Caco-2 (cell line): ENCODE data around the gene HOXD12. TPM values are rescaled to one million over a fixed set of nuclear protein-coding genes. Genes with fewer than 3 reads are reported as not detected.

Experiments used
- BruUV-seq: library from RNA; stranded (reverse); fragments of 400-500 nt; replicated peaks from 2 replicates; lab custom pipeline; 2021; lab: Mats Ljungman, UMichigan
- CTCF ChIA-PET: fragments of 300-600 bp; sonication (Branson Sonifier 250); formaldehyde crosslinking; loops from one replicate; lab custom pipeline; 2022; ENCODE audit warnings: antibody characterized with exemption; lab: Charles Lee
- POLR2A ChIA-PET: fragments of 300-600 bp; sonication (Branson Sonifier 250); formaldehyde crosslinking; loops from one replicate; lab custom pipeline; 2022; ENCODE audit warnings: antibody characterized with exemption; lab: Charles Lee
- DNase-seq, 2 experiments: peaks; one replicate each; pipeline versions ENCODE4 v3.0.0 to v3.0.0-alpha.2; 2020 to 2022
- H3K27me3 ChIP-seq: replicated peaks from 2 replicates; pipeline ENCODE4 v1.6.0; 2011; ENCODE audit warnings: low read length; ENCODE audit not compliant: control insufficient read depth, insufficient read depth
- H3K36me3 ChIP-seq: 2 replicates; pipeline ENCODE4 v1.5.1; 2011; ENCODE audit warnings: low read length; ENCODE audit not compliant: control insufficient read depth, insufficient read depth
- H3K4me1 ChIP-seq: fragments of 250-450 bp; sonication (Bioruptor Pico); 2 replicates; pipeline ENCODE4 v1.5.1; 2020; ENCODE audit warnings: mild to moderate bottlenecking
- H3K4me3 ChIP-seq: 2 replicates; pipeline ENCODE4 v1.5.1; 2011; ENCODE audit warnings: low read depth, mild to moderate bottlenecking, control low read depth, low read length
- H3K9me3 ChIP-seq: fragments of 250-450 bp; sonication (Bioruptor Pico); 2 replicates; pipeline ENCODE4 v1.5.1; 2020; ENCODE audit warnings: mild to moderate bottlenecking, moderate library complexity
- H3K27ac Mint-ChIP-seq: one replicate; pipeline ENCODE4 v1.8.0; 2022; ENCODE audit warnings: mixed read lengths; ENCODE audit not compliant: unreplicated experiment
- H3K27me3 Mint-ChIP-seq: one replicate; pipeline ENCODE4 v1.8.0; 2022; ENCODE audit warnings: mixed read lengths; ENCODE audit not compliant: insufficient read depth, unreplicated experiment
- H3K36me3 Mint-ChIP-seq: one replicate; pipeline ENCODE4 v1.8.0; 2022; ENCODE audit warnings: mild to moderate bottlenecking, mixed read lengths; ENCODE audit not compliant: insufficient read depth, unreplicated experiment
- H3K4me1 Mint-ChIP-seq: one replicate; pipeline ENCODE4 v1.8.0; 2022; ENCODE audit warnings: low read depth, mixed read lengths; ENCODE audit not compliant: unreplicated experiment
- H3K4me3 Mint-ChIP-seq: one replicate; pipeline ENCODE4 v1.8.0; 2022; ENCODE audit warnings: mild to moderate bottlenecking, moderate library complexity, mixed read lengths; ENCODE audit not compliant: unreplicated experiment
- H3K9me3 Mint-ChIP-seq: one replicate; pipeline ENCODE4 v1.8.0; 2022; ENCODE audit warnings: mixed read lengths; ENCODE audit not compliant: unreplicated experiment
- intact Hi-C: fragments of 100-400 bp; cut with micrococcal nuclease; formaldehyde crosslinking; loops from one replicate; pipeline ENCODE4 v1.10.0; 2022; ENCODE audit not compliant: unreplicated experiment
- total RNA-seq: library from RNA; stranded (reverse); gene quantifications from 2 replicates; pipeline ENCODE4 v1.2.3, GENCODE V29; 2022
- TF ChIP-seq, protein P1 (sequence below), 2 experiments: fragments of 200-600 bp in 1 of 2; IDR thresholded peaks; 1 replicate in 1 of 2; 2 replicates in 1 of 2; pipeline versions ENCODE4 v1.5.1 to v1.8.0; 2011 to 2022; ENCODE audit warnings: antibody characterized with exemption in 1 of 2, control low read depth in 1 of 2, inconsistent platforms in 1 of 2, low read depth in 1 of 2, low read length in 1 of 2, mild to moderate bottlenecking in 1 of 2, moderate library complexity in 1 of 2; ENCODE audit not compliant: insufficient read depth in 1 of 2, severe bottlenecking in 1 of 2, unreplicated experiment in 1 of 2

The HOXD12 gene
- total RNA-seq, 1 experiment from 2014 or later, result not detected

DNA sequence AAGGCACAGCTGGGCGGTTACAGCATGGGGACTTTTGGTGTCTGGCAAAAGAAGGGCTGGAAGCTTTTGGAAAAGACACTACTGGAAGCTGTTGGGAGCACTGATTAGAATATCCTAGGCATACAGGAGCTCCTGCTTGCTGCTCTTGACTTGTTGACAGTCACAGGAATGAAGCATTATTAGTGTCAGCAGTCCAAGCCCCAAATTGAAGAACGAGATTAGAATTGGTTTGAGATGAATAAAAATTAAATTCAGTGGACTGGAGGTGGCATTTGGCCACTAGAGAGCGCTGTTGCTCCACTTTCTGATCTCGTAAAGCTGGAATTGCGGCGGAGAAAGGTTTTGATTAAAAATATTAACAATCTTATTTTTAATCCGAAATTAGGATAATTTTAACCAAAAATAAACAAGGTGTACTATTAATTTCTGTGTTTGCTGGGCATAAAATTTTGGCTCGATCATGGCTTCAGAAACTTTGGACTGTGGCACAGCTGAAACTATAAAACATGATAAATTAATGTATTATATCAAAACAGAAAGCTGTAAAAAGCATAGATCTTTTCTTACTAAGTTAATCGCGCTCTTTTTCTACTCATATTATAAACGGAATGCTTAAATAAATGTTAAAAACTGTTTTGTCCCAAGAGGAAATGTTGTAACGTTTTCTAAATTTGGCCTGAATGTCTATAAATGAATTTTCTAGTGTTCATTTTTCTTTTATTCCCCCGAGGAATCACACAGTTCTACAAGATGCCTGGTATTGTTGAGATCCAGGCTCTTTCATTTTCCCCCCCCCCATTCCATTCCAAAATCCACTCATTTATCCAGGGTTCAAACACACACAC is 27.6 kb downstream of the HOXD12 start:
- Histone ChIP-seq H3K36me3 (no peaks in the 10 kb centered on the region), H3K27me3 (peaks cover 19% of the 10 kb centered on the region), H3K4me3 (no peak overlapping the region), H3K9me3 (no peaks in the 10 kb centered on the region), H3K4me1 (peaks cover 29% of the 10 kb centered on the region)
- H3K9me3 Mint-ChIP-seq, result no peaks in the 10 kb centered on the region
- H3K27ac Mint-ChIP-seq, result no peak overlapping the region
- H3K27me3 Mint-ChIP-seq, result peaks cover 63% of the 10 kb centered on the region
- no peak overlapping the region for H3K4me3 Mint-ChIP-seq
- peak in 1 of 2 experiments; percentile 67 for DNase-seq
- no TSS peak for BruUV-seq
- intact Hi-C loops, result loop anchor here (1.0 to 10.0 kb wide), 7 partner anchors 258 to 1020 kb away; no protein-coding TSS in a partner anchor
- POLR2A ChIA-PET, result no interaction called here
- no peaks in the 10 kb centered on the region for H3K36me3 Mint-ChIP-seq
- TF ChIP-seq, protein P1, sequence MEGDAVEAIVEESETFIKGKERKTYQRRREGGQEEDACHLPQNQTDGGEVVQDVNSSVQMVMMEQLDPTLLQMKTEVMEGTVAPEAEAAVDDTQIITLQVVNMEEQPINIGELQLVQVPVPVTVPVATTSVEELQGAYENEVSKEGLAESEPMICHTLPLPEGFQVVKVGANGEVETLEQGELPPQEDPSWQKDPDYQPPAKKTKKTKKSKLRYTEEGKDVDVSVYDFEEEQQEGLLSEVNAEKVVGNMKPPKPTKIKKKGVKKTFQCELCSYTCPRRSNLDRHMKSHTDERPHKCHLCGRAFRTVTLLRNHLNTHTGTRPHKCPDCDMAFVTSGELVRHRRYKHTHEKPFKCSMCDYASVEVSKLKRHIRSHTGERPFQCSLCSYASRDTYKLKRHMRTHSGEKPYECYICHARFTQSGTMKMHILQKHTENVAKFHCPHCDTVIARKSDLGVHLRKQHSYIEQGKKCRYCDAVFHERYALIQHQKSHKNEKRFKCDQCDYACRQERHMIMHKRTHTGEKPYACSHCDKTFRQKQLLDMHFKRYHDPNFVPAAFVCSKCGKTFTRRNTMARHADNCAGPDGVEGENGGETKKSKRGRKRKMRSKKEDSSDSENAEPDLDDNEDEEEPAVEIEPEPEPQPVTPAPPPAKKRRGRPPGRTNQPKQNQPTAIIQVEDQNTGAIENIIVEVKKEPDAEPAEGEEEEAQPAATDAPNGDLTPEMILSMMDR (IDR thresholded peaks at IDR 0.05; ENCODE audit: insufficient read depth in 1 of 2, low read depth in 1 of 2, low read length in 1 of 2, severe bottlenecking in 1 of 2, unreplicated experiment in 1 of 2), result peak; percentile 72 to 82
- peaks cover 24% of the 10 kb centered on the region for H3K4me1 Mint-ChIP-seq
- CTCF ChIA-PET, result interaction anchor here (0.7 to 4.0 kb wide), 9 partner anchors 192 to 958 kb away, joined by 3 to 64 read pairs (median 4); no protein-coding TSS in a partner anchor

- H3K9me3 ChIP-seq, result no peaks in the 10 kb centered on the region
- peak overlapping the region; percentile 66 for H3K4me3 Mint-ChIP-seq
- peaks cover 33% of the 10 kb centered on the region for H3K4me1 ChIP-seq
- no peak overlapping the region for H3K4me3 ChIP-seq
- no peaks in the 10 kb centered on the region for H3K36me3 ChIP-seq
- no peak for DNase-seq
- no peaks in the 10 kb centered on the region for H3K36me3 Mint-ChIP-seq
- no TSS peak for BruUV-seq
- intact Hi-C loops, result loop anchor here (1.0 to 10.0 kb wide), 7 partner anchors 257 to 1019 kb away; no protein-coding TSS in a partner anchor
- no peak overlapping the region for H3K27ac Mint-ChIP-seq
- H3K4me1 Mint-ChIP-seq, result peaks cover 29% of the 10 kb centered on the region
- POLR2A ChIA-PET, result no interaction called here
- CTCF ChIA-PET, result interaction anchor here (0.6 to 4.0 kb wide), 2 partner anchors 20 to 328 kb away, joined by 4 to 64 read pairs; no protein-coding TSS in a partner anchor
- H3K9me3 Mint-ChIP-seq, result no peaks in the 10 kb centered on the region
- H3K27me3 ChIP-seq, result peaks cover 20% of the 10 kb centered on the region
- H3K27me3 Mint-ChIP-seq, result peaks cover 65% of the 10 kb centered on the region
- TF ChIP-seq, protein P1 (IDR thresholded peaks at IDR 0.05; ENCODE audit: insufficient read depth in 1 of 2, low read depth in 1 of 2, low read length in 1 of 2, severe bottlenecking in 1 of 2, unreplicated experiment in 1 of 2), result no peak
Measured at GRCh38 chr2:176127774-176128072, 28.1 kb downstream of the HOXD12 start.

GRCh38 chr2:176128172-176128981 is 28.8 kb downstream of the HOXD12 start:
- peak overlapping the region; percentile 66 for H3K4me3 Mint-ChIP-seq

More at GRCh38 chr2:176128172-176128981, 28.8 kb downstream of the HOXD12 start:
- no peaks in the 10 kb centered on the region for H3K9me3 Mint-ChIP-seq
- H3K27me3 Mint-ChIP-seq, result peaks cover 67% of the 10 kb centered on the region
- no TSS peak for BruUV-seq
- no peak overlapping the region for H3K27ac Mint-ChIP-seq
- H3K4me1 ChIP-seq, result peaks cover 26% of the 10 kb centered on the region
- H3K36me3 Mint-ChIP-seq, result no peaks in the 10 kb centered on the region
- peak in 1 of 2 experiments; percentile 26 for DNase-seq
- H3K27me3 ChIP-seq, result peaks cover 19% of the 10 kb centered on the region
- H3K9me3 ChIP-seq, result no peaks in the 10 kb centered on the region
- no peaks in the 10 kb centered on the region for H3K36me3 ChIP-seq
- ChIA-PET POLR2A (no interaction called here), CTCF (interaction anchor here (0.6 to 4.0 kb wide), 3 partner anchors 21 to 426 kb away, joined by 4 to 64 read pairs (median 5); no protein-coding TSS in a partner anchor)
- TF ChIP-seq, protein P1 (IDR thresholded peaks at IDR 0.05; ENCODE audit: insufficient read depth in 1 of 2, low read depth in 1 of 2, low read length in 1 of 2, severe bottlenecking in 1 of 2, unreplicated experiment in 1 of 2), result no peak
- H3K4me1 Mint-ChIP-seq, result peaks cover 29% of the 10 kb centered on the region
- no peak overlapping the region; the same call in 1 of the 2 replicates for H3K4me3 ChIP-seq
- intact Hi-C loops, result loop anchor here (10.0 kb wide), 2 partner anchors 256 to 686 kb away; no protein-coding TSS in a partner anchor
